ENCODE results near the gene ACO2. TPM values are rescaled to one million over a fixed set of nuclear protein-coding genes. Genes with fewer than 3 reads are reported as not detected.

ACO2 gene
- polyA plus RNA-seq, 2 donors: 22.6 to 59.7 TPM

DNA sequence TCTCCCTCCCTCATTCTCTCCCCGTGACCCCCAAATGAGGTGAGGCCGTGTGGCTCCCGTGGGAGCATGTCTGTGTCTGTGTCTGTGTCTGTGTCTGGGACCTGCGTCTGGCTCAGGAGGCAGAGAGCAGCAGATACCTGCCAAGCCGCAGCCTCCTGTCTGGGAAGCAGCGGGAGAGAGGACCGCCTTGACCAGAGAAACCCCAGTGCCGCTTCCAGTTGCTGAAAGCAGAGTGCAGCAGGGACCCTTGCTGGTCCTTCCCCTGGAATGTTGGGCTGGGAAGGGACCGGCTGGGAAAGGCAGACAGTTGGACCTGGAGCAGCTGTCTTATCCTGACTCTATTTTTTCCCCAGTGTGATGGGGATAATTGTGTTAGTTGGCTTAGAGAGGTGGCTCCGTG lies 92.4 kb downstream of the ACO2 start:
- Histone ChIP-seq H3K27me3 (ENCODE audit: control insufficient read depth in 1 of 2, insufficient read depth in 2 of 2, low read length in 2 of 2) (no peaks in the 10 kb centered on the region), H3K4me3 (ENCODE audit: low read depth in 1 of 2, low read length in 2 of 2) (no peak overlapping the region), H3K27ac (ENCODE audit: low read depth in 2 of 2, low read length in 1 of 2) (peak overlapping the region; percentile 34 to 72), H3K4me1 (ENCODE audit: control insufficient read depth in 2 of 2, insufficient read depth in 2 of 2, low read length in 1 of 2) (peaks cover 0 to 7% of the 10 kb centered on the region in 2 donors), H3K9me3 (ENCODE audit: control insufficient read depth in 2 of 2, insufficient read depth in 1 of 2, low read depth in 1 of 2, low read length in 1 of 2) (no peaks in the 10 kb centered on the region), H3K36me3 (ENCODE audit: control insufficient read depth in 2 of 2, insufficient read depth in 2 of 2, low read length in 1 of 2) (no peaks in the 10 kb centered on the region)
- WGBS, 2 donors: 42 to 55% methylated on average over 10 of the region's 10 CpGs

DNA sequence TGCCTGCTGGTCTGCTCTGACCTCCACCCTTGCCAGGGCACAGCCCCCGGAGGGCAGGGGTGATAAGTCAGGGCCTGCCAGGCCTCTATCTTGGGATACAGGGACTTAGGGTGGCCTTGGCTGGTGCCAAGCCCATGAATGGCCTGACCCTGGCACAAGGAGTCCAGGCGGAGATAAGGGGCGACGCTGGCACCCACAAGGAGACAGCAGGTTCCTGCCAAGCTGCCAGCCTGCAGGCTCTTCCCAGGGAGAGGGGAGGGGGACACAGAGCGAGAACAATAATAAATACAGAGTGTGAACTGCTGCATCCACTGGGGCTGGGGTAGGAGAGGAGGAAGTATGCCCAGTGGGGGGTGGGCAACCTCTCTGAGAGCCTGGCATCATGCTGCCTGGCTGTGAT lies 92.9 kb downstream of the ACO2 start:
- no peak overlapping the region for H3K4me3 ChIP-seq (ENCODE audit: low read depth in 1 of 2, low read length in 2 of 2)
- H3K27ac ChIP-seq (ENCODE audit: low read depth in 2 of 2, low read length in 1 of 2): no peak overlapping the region
- H3K27me3 ChIP-seq (ENCODE audit: control insufficient read depth in 1 of 2, insufficient read depth in 2 of 2, low read length in 2 of 2): no peaks in the 10 kb centered on the region
- H3K4me1 ChIP-seq (ENCODE audit: control insufficient read depth in 2 of 2, insufficient read depth in 2 of 2, low read length in 1 of 2): peaks cover 0 to 7% of the 10 kb centered on the region in 2 donors
- H3K9me3 ChIP-seq (ENCODE audit: control insufficient read depth in 2 of 2, insufficient read depth in 1 of 2, low read depth in 1 of 2, low read length in 1 of 2): no peaks in the 10 kb centered on the region
- WGBS, 2 donors: 71 to 73% methylated on average over 5 of the region's 5 CpGs
- H3K36me3 ChIP-seq (ENCODE audit: control insufficient read depth in 2 of 2, insufficient read depth in 2 of 2, low read length in 1 of 2): no peaks in the 10 kb centered on the region

DNA sequence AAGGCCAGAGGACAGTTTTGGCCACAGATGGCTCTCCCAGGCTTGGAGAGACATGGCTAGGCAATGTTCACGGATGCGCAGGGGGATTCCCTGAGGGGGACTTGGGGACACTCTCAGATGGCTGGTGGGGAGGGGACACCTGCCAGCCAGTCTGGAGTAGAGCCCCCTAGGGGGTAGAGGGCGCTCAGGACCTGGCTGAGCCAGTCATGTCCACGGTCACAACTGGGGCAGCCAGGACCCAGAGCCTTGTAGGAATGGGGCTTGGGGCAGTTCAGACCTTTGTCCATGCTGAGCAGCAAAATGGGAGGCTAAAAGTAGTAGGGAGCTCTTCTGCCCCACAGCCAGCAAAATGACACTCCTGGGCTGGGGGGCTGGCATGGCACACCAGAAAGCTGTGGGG lies 93.5 kb downstream of the ACO2 start:
- 71 to 81% methylated on average over 4 of the region's 4 CpGs for WGBS, 2 donors
- peak overlapping the region in 1 of 2 donors; percentile 63 for H3K27ac ChIP-seq (ENCODE audit: low read depth in 2 of 2, low read length in 1 of 2)
- H3K4me3 ChIP-seq (ENCODE audit: low read depth in 1 of 2, low read length in 2 of 2): no peak overlapping the region

DNA sequence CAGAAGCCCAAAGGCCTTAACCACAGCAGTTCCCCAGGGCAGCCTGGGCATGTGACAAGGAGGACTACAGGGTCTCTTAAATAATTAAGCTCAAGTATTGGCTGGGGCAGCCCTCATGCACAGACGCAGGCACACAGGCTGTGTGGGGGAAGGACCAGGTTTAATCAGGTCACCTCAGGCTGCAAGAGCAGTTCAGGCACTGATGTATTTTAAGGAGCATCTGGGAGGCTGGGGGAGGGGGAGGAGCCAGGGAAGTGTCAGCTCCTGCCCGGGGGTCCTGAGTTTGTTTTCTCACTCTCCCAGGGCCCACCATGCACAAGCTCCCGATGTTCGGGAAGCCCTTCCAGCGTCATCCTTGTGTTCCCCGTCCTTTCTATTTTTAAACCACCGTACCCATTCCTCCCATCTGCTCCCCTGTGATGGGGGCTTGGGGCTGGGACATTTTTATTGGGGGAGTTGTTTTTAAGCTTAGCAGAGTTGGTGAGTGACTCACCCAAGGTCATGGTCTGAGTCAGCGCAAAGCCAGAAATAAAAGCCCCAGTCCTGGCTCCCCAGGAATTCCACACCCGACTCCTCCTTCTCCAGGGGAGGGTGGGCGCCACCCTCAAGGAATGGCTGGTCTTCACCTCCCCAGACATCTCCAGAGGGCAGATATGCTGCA lies 94.3 kb downstream of the ACO2 start:
- H3K4me3 ChIP-seq (ENCODE audit: low read depth in 1 of 2, low read length in 2 of 2): no peak overlapping the region
- H3K27me3 ChIP-seq (ENCODE audit: control insufficient read depth in 1 of 2, insufficient read depth in 2 of 2, low read length in 2 of 2): no peaks in the 10 kb centered on the region
- H3K27ac ChIP-seq (ENCODE audit: low read depth in 2 of 2, low read length in 1 of 2): peak overlapping the region in 1 of 2 donors; percentile 63
- H3K9me3 ChIP-seq (ENCODE audit: control insufficient read depth in 2 of 2, insufficient read depth in 1 of 2, low read depth in 1 of 2, low read length in 1 of 2): no peaks in the 10 kb centered on the region
- 41 to 54% methylated on average over 10 of the region's 10 CpGs for WGBS, 2 donors
- H3K36me3 ChIP-seq (ENCODE audit: control insufficient read depth in 2 of 2, insufficient read depth in 2 of 2, low read length in 1 of 2): no peaks in the 10 kb centered on the region
- H3K4me1 ChIP-seq (ENCODE audit: control insufficient read depth in 2 of 2, insufficient read depth in 2 of 2, low read length in 1 of 2): peaks cover 0 to 4% of the 10 kb centered on the region in 2 donors

More for the DNA sequence above, 93.5 kb downstream of the ACO2 start:
- Histone ChIP-seq H3K36me3 (ENCODE audit: control insufficient read depth in 2 of 2, insufficient read depth in 2 of 2, low read length in 1 of 2) (no peaks in the 10 kb centered on the region), H3K4me1 (ENCODE audit: control insufficient read depth in 2 of 2, insufficient read depth in 2 of 2, low read length in 1 of 2) (peaks cover 0 to 6% of the 10 kb centered on the region in 2 donors), H3K9me3 (ENCODE audit: control insufficient read depth in 2 of 2, insufficient read depth in 1 of 2, low read depth in 1 of 2, low read length in 1 of 2) (no peaks in the 10 kb centered on the region), H3K27me3 (ENCODE audit: control insufficient read depth in 1 of 2, insufficient read depth in 2 of 2, low read length in 2 of 2) (no peaks in the 10 kb centered on the region)

DNA sequence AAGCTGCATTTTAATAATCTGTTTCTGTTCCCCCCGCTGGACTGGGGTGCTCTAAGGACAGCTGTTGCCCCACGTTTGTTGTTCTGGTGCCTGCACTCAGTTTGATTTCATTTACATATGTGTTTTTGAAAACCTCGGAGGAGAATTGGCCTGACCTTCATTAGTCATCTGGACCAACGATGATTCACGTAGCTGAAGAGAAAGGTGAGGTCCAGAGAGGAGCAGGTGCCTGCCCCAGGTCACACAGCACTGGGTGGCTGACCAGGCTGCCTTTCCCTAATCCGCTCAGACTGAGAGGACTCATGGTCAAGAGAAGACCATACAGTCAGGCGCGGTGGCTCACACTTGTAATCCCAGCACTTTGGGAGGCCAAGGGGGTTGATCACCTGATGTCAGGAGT lies 95.6 kb downstream of the ACO2 start:
- no peaks in the 10 kb centered on the region for H3K36me3 ChIP-seq (ENCODE audit: control insufficient read depth in 2 of 2, insufficient read depth in 2 of 2, low read length in 1 of 2)
- H3K27me3 ChIP-seq (ENCODE audit: control insufficient read depth in 1 of 2, insufficient read depth in 2 of 2, low read length in 2 of 2): no peaks in the 10 kb centered on the region
- no peak overlapping the region for H3K4me3 ChIP-seq (ENCODE audit: low read depth in 1 of 2, low read length in 2 of 2)
- H3K9me3 ChIP-seq (ENCODE audit: control insufficient read depth in 2 of 2, insufficient read depth in 1 of 2, low read depth in 1 of 2, low read length in 1 of 2): no peaks in the 10 kb centered on the region
- WGBS, 2 donors: 82 to 83% methylated on average over 8 of the region's 8 CpGs
- H3K27ac ChIP-seq (ENCODE audit: low read depth in 2 of 2, low read length in 1 of 2): no peak overlapping the region
- peaks cover 0 to 4% of the 10 kb centered on the region in 2 donors for H3K4me1 ChIP-seq (ENCODE audit: control insufficient read depth in 2 of 2, insufficient read depth in 2 of 2, low read length in 1 of 2)

DNA sequence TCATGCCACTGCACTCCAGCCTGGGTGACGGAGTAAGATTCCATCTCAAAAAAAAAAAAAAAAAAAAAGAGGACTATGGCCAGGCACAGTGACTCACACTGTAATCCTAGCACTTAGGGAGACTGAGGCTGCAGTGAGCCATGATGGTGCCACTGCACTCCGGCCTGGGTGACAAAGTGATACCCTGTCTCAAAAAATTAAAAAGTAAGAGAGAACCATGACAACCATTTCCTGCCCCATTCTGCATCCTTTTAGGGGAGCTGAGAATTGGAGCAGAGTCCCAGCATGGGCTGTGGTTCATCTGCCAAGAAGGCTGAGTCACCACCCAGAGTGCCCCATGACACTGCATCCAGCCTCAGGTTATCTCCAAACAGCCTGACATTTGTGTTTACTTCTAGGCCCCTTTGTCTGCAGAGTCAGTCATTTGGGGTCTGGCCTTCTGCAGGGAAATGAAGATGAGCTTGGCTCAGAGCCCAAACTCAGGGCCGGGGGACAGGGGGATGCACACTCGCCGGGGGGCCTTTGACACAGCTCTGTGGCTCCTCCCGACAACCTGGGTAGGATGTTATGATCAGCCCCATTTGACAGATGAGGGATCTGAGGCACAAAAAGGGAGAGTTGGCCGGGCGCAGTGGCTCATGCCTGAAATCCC lies 96.6 kb downstream of the ACO2 start:
- Histone ChIP-seq H3K36me3 (ENCODE audit: control insufficient read depth in 2 of 2, insufficient read depth in 2 of 2, low read length in 1 of 2) (no peaks in the 10 kb centered on the region), H3K9me3 (ENCODE audit: control insufficient read depth in 2 of 2, insufficient read depth in 1 of 2, low read depth in 1 of 2, low read length in 1 of 2) (no peaks in the 10 kb centered on the region), H3K27ac (ENCODE audit: low read depth in 2 of 2, low read length in 1 of 2) (peak overlapping the region; percentile 17 to 31), H3K4me1 (ENCODE audit: control insufficient read depth in 2 of 2, insufficient read depth in 2 of 2, low read length in 1 of 2) (peaks cover 0 to 4% of the 10 kb centered on the region in 2 donors), H3K27me3 (ENCODE audit: control insufficient read depth in 1 of 2, insufficient read depth in 2 of 2, low read length in 2 of 2) (no peaks in the 10 kb centered on the region), H3K4me3 (ENCODE audit: low read depth in 1 of 2, low read length in 2 of 2) (no peak overlapping the region)
- WGBS, 2 donors: 49 to 58% methylated on average over 7 to 8 of the region's 8 CpGs

DNA sequence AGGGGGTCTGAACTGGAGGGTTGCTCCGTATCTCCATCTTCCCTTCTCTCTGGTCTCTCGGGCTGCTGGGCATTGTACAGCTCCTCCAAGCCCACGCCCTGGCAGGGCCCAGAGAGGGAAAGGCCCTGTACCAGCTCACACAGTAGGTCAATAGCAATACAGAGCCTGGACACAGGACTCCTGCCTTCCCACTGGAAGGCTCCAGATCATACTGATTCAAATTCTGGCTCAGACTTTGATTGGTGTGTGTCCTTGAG lies 98.5 kb downstream of the ACO2 start:
- WGBS, 2 donors: 64% methylated on average over 3 of the region's 3 CpGs
- no peak overlapping the region for H3K27ac ChIP-seq (ENCODE audit: low read depth in 2 of 2, low read length in 1 of 2)
- peaks cover 0 to 4% of the 10 kb centered on the region in 2 donors for H3K4me1 ChIP-seq (ENCODE audit: control insufficient read depth in 2 of 2, insufficient read depth in 2 of 2, low read length in 1 of 2)
- no peaks in the 10 kb centered on the region for H3K9me3 ChIP-seq (ENCODE audit: control insufficient read depth in 2 of 2, insufficient read depth in 1 of 2, low read depth in 1 of 2, low read length in 1 of 2)
- no peaks in the 10 kb centered on the region for H3K36me3 ChIP-seq (ENCODE audit: control insufficient read depth in 2 of 2, insufficient read depth in 2 of 2, low read length in 1 of 2)
- H3K4me3 ChIP-seq (ENCODE audit: low read depth in 1 of 2, low read length in 2 of 2): no peak overlapping the region
- no peaks in the 10 kb centered on the region for H3K27me3 ChIP-seq (ENCODE audit: control insufficient read depth in 1 of 2, insufficient read depth in 2 of 2, low read length in 2 of 2)

DNA sequence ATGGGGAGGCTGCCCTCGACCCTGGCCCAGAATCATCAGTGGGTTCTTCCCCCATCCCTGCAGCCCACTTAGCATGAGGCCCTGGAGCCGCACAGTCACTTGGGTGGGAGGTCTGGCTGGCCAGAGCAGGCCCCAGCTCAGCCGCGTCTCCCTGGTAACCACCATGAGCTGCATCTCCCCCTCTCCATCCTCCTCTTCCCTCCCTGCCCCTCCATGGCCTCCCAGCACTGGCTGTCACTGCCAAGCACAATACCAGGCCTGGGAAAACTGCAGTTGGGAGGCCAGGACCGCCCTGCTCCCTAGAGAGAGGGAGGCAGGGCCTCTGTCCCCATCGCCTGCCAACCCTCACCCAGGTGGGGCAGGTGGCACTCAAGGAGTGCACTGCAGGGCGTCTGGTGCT lies 99.9 kb downstream of the ACO2 start:
- 72 to 80% methylated on average over 7 of the region's 7 CpGs for WGBS, 2 donors
- Histone ChIP-seq H3K36me3 (ENCODE audit: control insufficient read depth in 2 of 2, insufficient read depth in 2 of 2, low read length in 1 of 2) (no peaks in the 10 kb centered on the region), H3K27ac (ENCODE audit: low read depth in 2 of 2, low read length in 1 of 2) (no peak overlapping the region), H3K4me1 (ENCODE audit: control insufficient read depth in 2 of 2, insufficient read depth in 2 of 2, low read length in 1 of 2) (peaks cover 0 to 4% of the 10 kb centered on the region in 2 donors), H3K4me3 (ENCODE audit: low read depth in 1 of 2, low read length in 2 of 2) (no peak overlapping the region), H3K9me3 (ENCODE audit: control insufficient read depth in 2 of 2, insufficient read depth in 1 of 2, low read depth in 1 of 2, low read length in 1 of 2) (no peaks in the 10 kb centered on the region), H3K27me3 (ENCODE audit: control insufficient read depth in 1 of 2, insufficient read depth in 2 of 2, low read length in 2 of 2) (no peaks in the 10 kb centered on the region)

DNA sequence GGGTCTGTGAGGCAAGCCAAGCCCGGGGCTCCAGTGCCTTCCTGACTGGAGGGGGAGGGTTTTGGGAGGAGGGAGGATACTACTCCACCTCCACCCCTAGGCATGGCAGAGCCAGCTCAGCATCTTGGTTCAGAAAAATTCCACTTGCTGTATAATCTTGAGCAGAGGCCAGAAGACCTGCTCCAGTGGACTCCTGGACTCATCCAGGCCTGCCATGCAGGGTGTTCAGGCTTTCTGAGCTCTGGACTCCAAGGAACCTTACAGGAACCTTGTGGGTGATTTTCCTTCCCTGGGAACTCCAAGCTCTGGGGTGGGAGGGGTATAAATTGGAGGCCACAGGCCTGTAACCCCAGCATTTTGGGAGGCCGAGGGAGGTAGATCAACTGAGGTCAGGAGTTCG lies 101.3 kb downstream of the ACO2 start:
- Histone ChIP-seq H3K27ac (ENCODE audit: low read depth in 2 of 2, low read length in 1 of 2) (no peak overlapping the region), H3K9me3 (ENCODE audit: control insufficient read depth in 2 of 2, insufficient read depth in 1 of 2, low read depth in 1 of 2, low read length in 1 of 2) (no peaks in the 10 kb centered on the region), H3K4me3 (ENCODE audit: low read depth in 1 of 2, low read length in 2 of 2) (no peak overlapping the region), H3K36me3 (ENCODE audit: control insufficient read depth in 2 of 2, insufficient read depth in 2 of 2, low read length in 1 of 2) (peaks cover 0 to 9% of the 10 kb centered on the region in 2 donors), H3K27me3 (ENCODE audit: control insufficient read depth in 1 of 2, insufficient read depth in 2 of 2, low read length in 2 of 2) (no peaks in the 10 kb centered on the region), H3K4me1 (ENCODE audit: control insufficient read depth in 2 of 2, insufficient read depth in 2 of 2, low read length in 1 of 2) (peaks cover 0 to 4% of the 10 kb centered on the region in 2 donors)
- WGBS, 2 donors: 76 to 80% methylated on average over 3 of the region's 3 CpGs

DNA sequence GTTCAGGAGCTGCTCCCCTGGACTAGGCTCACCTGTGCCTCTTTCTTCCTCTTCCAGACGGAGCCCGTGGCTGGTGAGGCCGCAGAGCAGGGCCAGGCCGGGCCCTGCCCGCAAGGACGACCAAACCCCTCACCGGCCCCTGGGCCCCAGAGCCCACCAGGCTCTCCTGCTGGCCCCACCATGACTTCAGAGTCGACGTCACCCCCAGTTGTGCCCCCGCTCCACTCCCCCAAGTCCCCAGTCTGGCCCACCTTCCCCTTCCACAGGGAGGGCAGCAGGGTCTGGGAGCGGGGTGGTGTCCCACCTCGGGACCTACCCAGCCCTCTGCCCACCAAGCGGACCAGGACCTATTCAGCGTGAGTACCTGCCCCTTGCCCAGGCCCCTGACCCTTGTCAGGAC lies 102.9 kb downstream of the ACO2 start:
- H3K4me1 ChIP-seq (ENCODE audit: control insufficient read depth in 2 of 2, insufficient read depth in 2 of 2, low read length in 1 of 2): peaks cover 0 to 4% of the 10 kb centered on the region in 2 donors
- H3K9me3 ChIP-seq (ENCODE audit: control insufficient read depth in 2 of 2, insufficient read depth in 1 of 2, low read depth in 1 of 2, low read length in 1 of 2): no peaks in the 10 kb centered on the region
- no peak overlapping the region for H3K27ac ChIP-seq (ENCODE audit: low read depth in 2 of 2, low read length in 1 of 2)
- WGBS, 2 donors: 94 to 96% methylated on average over 14 of the region's 14 CpGs
- H3K4me3 ChIP-seq (ENCODE audit: low read depth in 1 of 2, low read length in 2 of 2): no peak overlapping the region
- H3K36me3 ChIP-seq (ENCODE audit: control insufficient read depth in 2 of 2, insufficient read depth in 2 of 2, low read length in 1 of 2): peaks cover 0 to 22% of the 10 kb centered on the region in 2 donors
- H3K27me3 ChIP-seq (ENCODE audit: control insufficient read depth in 1 of 2, insufficient read depth in 2 of 2, low read length in 2 of 2): no peaks in the 10 kb centered on the region
